ENCODE results near the gene ZFAND6. TPM values are rescaled to one million over a fixed set of nuclear protein-coding genes. Genes with fewer than 3 reads are reported as not detected.

ZFAND6 gene
- polyA plus RNA-seq, 1 donor from 2014 or later: 353 TPM

DNA sequence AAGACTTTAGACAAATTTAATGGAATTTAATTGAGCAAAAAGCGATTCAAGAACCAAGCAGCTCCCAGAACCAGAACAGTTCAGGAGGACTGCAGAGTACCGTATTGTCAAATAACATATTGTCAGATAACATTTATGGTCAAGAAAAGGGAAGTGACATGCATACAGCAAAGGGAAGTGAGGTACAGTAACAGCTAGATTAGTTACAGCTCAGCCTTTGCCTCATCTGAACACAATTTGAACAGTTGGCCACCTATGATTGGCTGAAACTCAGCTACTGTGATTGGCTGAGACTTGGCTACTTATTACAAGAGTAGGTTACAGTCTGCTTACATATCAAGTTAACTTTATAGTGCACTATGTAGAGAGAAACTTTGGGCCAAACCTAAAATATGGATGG, 21.9 kb downstream of the ZFAND6 start:
- no peaks in the 10 kb centered on the region for H3K27me3 ChIP-seq (ENCODE audit: insufficient read depth, low read depth, low read length)
- no peak overlapping the region for H3K9ac ChIP-seq (ENCODE audit: low read length)
- peaks cover 62% of the 10 kb centered on the region for H3K79me2 ChIP-seq (replicated peaks; ENCODE audit: insufficient read depth, low read length)
- no peak overlapping the region for H3K27ac ChIP-seq (ENCODE audit: low read length)
- no peaks in the 10 kb centered on the region for H3K9me3 ChIP-seq (ENCODE audit: low read length)
- H2AFZ ChIP-seq (ENCODE audit: low read depth, low read length): no peak overlapping the region
- H3K4me3 ChIP-seq (ENCODE audit: low read length): no peak overlapping the region
- H4K20me1 ChIP-seq (ENCODE audit: insufficient read depth): no peaks in the 10 kb centered on the region
- H3K36me3 ChIP-seq (ENCODE audit: insufficient read depth, low read length): no peaks in the 10 kb centered on the region
- H3F3A ChIP-seq (ENCODE audit: insufficient read depth, low read length, poor library complexity, severe bottlenecking): no peaks in the 10 kb centered on the region
- TF ChIP-seq EP300 (conservative IDR thresholded peaks at IDR 0.05; ENCODE audit: poor library complexity, severe bottlenecking) (no peak), SMC3 (conservative IDR thresholded peaks at IDR 0.05; ENCODE audit: poor library complexity) (no peak), MXI1 (conservative IDR thresholded peaks at IDR 0.05; ENCODE audit: poor library complexity, severe bottlenecking) (no peak), REST (IDR thresholded peaks at IDR 0.05; ENCODE audit: borderline replicate concordance) (no peak), TAF1 (IDR thresholded peaks at IDR 0.05; ENCODE audit: low read depth) (no peak), EZH2 (IDR thresholded peaks at IDR 0.05; ENCODE audit: borderline replicate concordance, insufficient read depth, low read length, poor library complexity, severe bottlenecking) (no peak), RAD21 (conservative IDR thresholded peaks at IDR 0.05) (no peak), POLR2AphosphoS5 (IDR thresholded peaks at IDR 0.05) (no peak)
- TF ChIP-seq, protein P1, sequence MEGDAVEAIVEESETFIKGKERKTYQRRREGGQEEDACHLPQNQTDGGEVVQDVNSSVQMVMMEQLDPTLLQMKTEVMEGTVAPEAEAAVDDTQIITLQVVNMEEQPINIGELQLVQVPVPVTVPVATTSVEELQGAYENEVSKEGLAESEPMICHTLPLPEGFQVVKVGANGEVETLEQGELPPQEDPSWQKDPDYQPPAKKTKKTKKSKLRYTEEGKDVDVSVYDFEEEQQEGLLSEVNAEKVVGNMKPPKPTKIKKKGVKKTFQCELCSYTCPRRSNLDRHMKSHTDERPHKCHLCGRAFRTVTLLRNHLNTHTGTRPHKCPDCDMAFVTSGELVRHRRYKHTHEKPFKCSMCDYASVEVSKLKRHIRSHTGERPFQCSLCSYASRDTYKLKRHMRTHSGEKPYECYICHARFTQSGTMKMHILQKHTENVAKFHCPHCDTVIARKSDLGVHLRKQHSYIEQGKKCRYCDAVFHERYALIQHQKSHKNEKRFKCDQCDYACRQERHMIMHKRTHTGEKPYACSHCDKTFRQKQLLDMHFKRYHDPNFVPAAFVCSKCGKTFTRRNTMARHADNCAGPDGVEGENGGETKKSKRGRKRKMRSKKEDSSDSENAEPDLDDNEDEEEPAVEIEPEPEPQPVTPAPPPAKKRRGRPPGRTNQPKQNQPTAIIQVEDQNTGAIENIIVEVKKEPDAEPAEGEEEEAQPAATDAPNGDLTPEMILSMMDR (IDR thresholded peaks at IDR 0.05; ENCODE audit: poor library complexity, severe bottlenecking): no peak
- no peaks in the 10 kb centered on the region for H3K9me2 ChIP-seq (ENCODE audit: insufficient read depth, low read length)
- no peak overlapping the region for H3K4me2 ChIP-seq (ENCODE audit: low read length)

DNA sequence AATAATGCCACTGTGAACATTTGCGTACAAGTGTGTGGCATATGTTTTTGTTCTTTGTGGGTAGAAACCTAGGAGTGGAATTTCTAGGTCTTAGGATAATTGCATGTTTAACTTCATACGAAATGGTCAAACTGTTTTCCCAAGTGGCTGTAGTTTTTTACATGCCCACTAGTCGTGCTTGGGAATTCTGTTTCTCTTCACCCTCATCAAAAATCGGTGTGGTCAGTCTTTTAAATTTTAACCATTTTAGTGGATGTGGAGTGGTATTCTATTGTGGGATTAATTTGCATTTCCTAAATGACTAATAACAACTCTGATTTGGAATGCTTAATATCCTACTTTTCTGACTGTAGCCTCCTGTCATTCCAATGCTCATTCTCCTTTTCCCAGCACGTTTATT, 27.6 kb downstream of the ZFAND6 start:
- no peaks in the 10 kb centered on the region for H3K27me3 ChIP-seq (ENCODE audit: insufficient read depth, low read depth, low read length)
- TF ChIP-seq, protein P1 (IDR thresholded peaks at IDR 0.05; ENCODE audit: poor library complexity, severe bottlenecking): no peak
- TF ChIP-seq EP300 (conservative IDR thresholded peaks at IDR 0.05; ENCODE audit: poor library complexity, severe bottlenecking) (no peak), REST (IDR thresholded peaks at IDR 0.05; ENCODE audit: borderline replicate concordance) (no peak), EZH2 (IDR thresholded peaks at IDR 0.05; ENCODE audit: borderline replicate concordance, insufficient read depth, low read length, poor library complexity, severe bottlenecking) (no peak), MXI1 (conservative IDR thresholded peaks at IDR 0.05; ENCODE audit: poor library complexity, severe bottlenecking) (no peak), SMC3 (conservative IDR thresholded peaks at IDR 0.05; ENCODE audit: poor library complexity) (no peak), TAF1 (IDR thresholded peaks at IDR 0.05; ENCODE audit: low read depth) (no peak), RAD21 (conservative IDR thresholded peaks at IDR 0.05) (no peak), POLR2AphosphoS5 (IDR thresholded peaks at IDR 0.05) (no peak)
- H3K9ac ChIP-seq (ENCODE audit: low read length): no peak overlapping the region
- no peak overlapping the region for H3K27ac ChIP-seq (ENCODE audit: low read length)
- H3K9me3 ChIP-seq (ENCODE audit: low read length): no peaks in the 10 kb centered on the region
- H3K79me2 ChIP-seq (replicated peaks; ENCODE audit: insufficient read depth, low read length): peaks cover 39% of the 10 kb centered on the region
- no peaks in the 10 kb centered on the region for H3K9me2 ChIP-seq (ENCODE audit: insufficient read depth, low read length)
- no peaks in the 10 kb centered on the region for H4K20me1 ChIP-seq (ENCODE audit: insufficient read depth)
- no peaks in the 10 kb centered on the region for H3K36me3 ChIP-seq (ENCODE audit: insufficient read depth, low read length)
- H3K4me3 ChIP-seq (ENCODE audit: low read length): no peak overlapping the region
- H3F3A ChIP-seq (ENCODE audit: insufficient read depth, low read length, poor library complexity, severe bottlenecking): no peaks in the 10 kb centered on the region
- H3K4me2 ChIP-seq (ENCODE audit: low read length): no peak overlapping the region
- H2AFZ ChIP-seq (ENCODE audit: low read depth, low read length): no peak overlapping the region
